HFFc6 (cell line): ENCODE measurements around the gene LCP2. TPM values are rescaled to one million over a fixed set of nuclear protein-coding genes. Genes with fewer than 3 reads are reported as not detected.

Experiments
- DNase-seq: peaks from one replicate; pipeline ENCODE4 v3.0.0-alpha.2; 2018
- H3K27ac Mint-ChIP-seq: 2 replicates; pipeline ENCODE4 v1.8.0; 2020; ENCODE audit warnings: mild to moderate bottlenecking, mixed read lengths
- H3K27me3 Mint-ChIP-seq: 2 replicates; pipeline ENCODE4 v1.8.0; 2021; ENCODE audit warnings: mild to moderate bottlenecking, moderate library complexity, mixed read lengths; ENCODE audit not compliant: insufficient read depth
- H3K36me3 Mint-ChIP-seq: 2 replicates; pipeline ENCODE4 v1.8.0; 2021; ENCODE audit warnings: low read depth, mixed read lengths
- H3K4me1 Mint-ChIP-seq: 2 replicates; pipeline ENCODE4 v1.8.0; 2020; ENCODE audit warnings: low read depth, mixed read lengths
- H3K4me3 Mint-ChIP-seq: 2 replicates; pipeline ENCODE4 v1.8.0; 2020; ENCODE audit warnings: mild to moderate bottlenecking, moderate library complexity, mixed read lengths
- H3K9me3 Mint-ChIP-seq: 2 replicates; pipeline ENCODE4 v1.8.0; 2020; ENCODE audit warnings: mild to moderate bottlenecking, mixed read lengths
- CTCF ChIP-seq: fragments of 200-600 bp; sonication (generic); IDR thresholded peaks from 2 replicates; pipeline ENCODE4 v1.5.0; 2021; ENCODE audit warnings: antibody characterized with exemption, mild to moderate bottlenecking
- total RNA-seq, 6 experiments: library from RNA; stranded (reverse); fragmentation: NEBNext Ultra II Directional; extraction: Animal tissue kit (Norgen Biotek cat#: 25700); gene quantifications; 2 replicates in 1 of 6; 3 replicates in 5 of 6; pipeline ENCODE4 v1.2.3, GENCODE V29; 2021

LCP2 gene
- total RNA-seq, 6 experiments from 2014 or later = not detected

DNA sequence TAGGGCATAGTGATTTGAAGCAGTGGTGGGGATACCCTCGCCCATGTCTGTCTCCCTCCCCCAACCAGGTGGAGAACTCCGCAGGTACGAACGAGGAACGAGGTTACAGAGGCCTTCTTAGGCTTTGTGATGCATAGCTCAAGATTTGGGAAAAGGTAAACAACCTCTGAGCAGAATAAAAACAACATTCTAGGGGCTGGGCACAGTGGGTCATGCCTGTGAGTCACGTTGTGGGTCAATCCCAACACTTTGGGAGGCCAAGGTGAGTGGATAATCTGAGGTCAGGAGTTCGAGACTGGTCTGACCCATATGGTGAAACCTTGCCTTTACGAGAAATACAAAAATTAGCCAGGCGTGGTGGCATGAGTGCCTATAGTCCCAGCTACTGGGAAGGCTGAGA lies 3.6 kb upstream of the LCP2 start:
- H3K9me3 Mint-ChIP-seq = peaks cover 26% of the 10 kb centered on the region; the same call in 1 of the 2 replicates
- H3K27ac Mint-ChIP-seq = no peak overlapping the region
- peaks cover 4% of the 10 kb centered on the region; the same call in 1 of the 2 replicates for H3K27me3 Mint-ChIP-seq
- TF ChIP-seq CTCF = no peak
- no peaks in the 10 kb centered on the region for H3K4me1 Mint-ChIP-seq
- no peaks in the 10 kb centered on the region; the same call in 1 of the 2 replicates for H3K36me3 Mint-ChIP-seq
- H3K4me3 Mint-ChIP-seq = no peak overlapping the region
- no peak for DNase-seq

DNA sequence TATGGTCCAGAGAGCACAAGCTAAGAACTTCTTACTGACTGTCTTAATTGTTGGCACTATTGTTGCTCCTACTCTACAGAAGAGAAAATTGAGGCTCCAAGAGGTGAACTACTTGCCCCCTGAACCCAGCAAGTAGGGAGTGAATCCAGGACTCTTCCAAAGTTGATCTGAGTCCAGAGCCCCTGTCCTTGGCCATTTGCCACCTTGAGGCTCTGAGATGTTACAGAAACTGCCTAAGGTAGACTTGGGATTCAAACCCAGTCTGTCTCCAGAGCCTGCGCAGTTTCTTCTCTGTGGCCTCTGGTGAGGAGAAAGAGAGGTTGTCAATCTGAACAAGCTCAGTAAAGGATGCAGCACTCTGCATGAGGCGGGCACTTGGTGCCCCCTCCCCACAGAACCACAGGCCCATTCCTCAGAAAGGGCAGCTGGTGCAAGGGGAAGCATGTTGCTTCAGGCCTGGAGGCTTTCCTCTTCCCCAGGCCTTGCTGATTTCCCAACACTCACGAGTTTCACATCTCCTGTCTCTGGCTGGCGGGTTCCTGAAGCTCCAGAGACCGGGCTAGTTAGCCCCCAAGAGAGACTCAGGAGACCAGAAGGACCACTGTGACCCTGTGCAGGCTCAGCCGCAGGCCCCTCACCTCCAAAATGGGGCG lies 2.9 kb upstream of the LCP2 start:
- TF ChIP-seq CTCF = no peak
- Mint-ChIP-seq H3K27me3 (peaks cover 4% of the 10 kb centered on the region; the same call in 1 of the 2 replicates), H3K4me3 (no peak overlapping the region), H3K27ac (no peak overlapping the region), H3K4me1 (no peaks in the 10 kb centered on the region), H3K9me3 (peaks cover 26% of the 10 kb centered on the region; the same call in 1 of the 2 replicates), H3K36me3 (no peaks in the 10 kb centered on the region; the same call in 1 of the 2 replicates)
- DNase-seq = no peak

DNA sequence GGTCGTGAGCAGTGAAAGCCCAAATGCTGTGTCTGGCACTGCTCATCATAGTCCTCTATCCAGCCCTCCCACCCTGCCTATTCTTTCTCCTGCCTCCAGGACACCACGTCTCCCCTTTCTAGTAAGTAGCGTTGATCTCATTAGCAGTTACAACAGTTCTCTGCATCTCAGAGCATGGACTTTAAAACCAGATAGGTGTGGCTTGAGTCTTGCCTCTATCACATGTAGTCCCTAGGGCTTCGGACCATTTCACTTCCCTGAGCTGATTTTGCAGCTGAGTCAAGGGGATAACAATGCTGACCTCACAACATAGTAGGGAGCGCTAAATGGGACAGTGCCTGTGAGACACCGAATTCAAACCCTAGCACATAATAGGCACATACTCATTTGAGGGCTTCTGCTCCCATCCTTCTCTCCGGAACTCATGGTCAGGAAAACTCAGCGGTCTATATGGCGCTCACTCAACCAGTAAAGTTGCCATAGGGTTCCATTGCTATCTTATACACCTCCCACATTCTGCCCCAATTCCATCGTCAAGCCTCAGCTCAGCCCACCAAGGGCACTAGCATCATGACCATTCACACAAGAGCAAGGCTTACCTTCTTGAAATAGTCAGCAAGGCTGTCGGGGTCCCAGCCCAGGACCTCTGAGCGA lies 515 bp downstream of the LCP2 start:
- H3K27me3 Mint-ChIP-seq = peaks cover 11% of the 10 kb centered on the region; the same call in 1 of the 2 replicates
- H3K9me3 Mint-ChIP-seq = peaks cover 6% of the 10 kb centered on the region; the same call in 1 of the 2 replicates
- no peak overlapping the region for H3K4me3 Mint-ChIP-seq
- no peaks in the 10 kb centered on the region for H3K4me1 Mint-ChIP-seq
- H3K36me3 Mint-ChIP-seq = no peaks in the 10 kb centered on the region
- H3K27ac Mint-ChIP-seq = no peak overlapping the region
- no peak for DNase-seq
- TF ChIP-seq CTCF = no peak

- Mint-ChIP-seq H3K4me3 (no peak overlapping the region), H3K36me3 (no peaks in the 10 kb centered on the region), H3K9me3 (peaks cover 4% of the 10 kb centered on the region; the same call in 1 of the 2 replicates), H3K27me3 (peaks cover 12% of the 10 kb centered on the region; the same call in 1 of the 2 replicates), H3K27ac (no peak overlapping the region), H3K4me1 (no peaks in the 10 kb centered on the region)
- DNase-seq = no peak
- no peak for TF ChIP-seq CTCF
Observed at GRCh38 chr5:170296036-170296934, 1.3 kb downstream of the LCP2 start.

GRCh38 chr5:170294556-170294955 lies 3.0 kb downstream of the LCP2 start:
- Mint-ChIP-seq H3K4me3 (no peak overlapping the region), H3K4me1 (no peaks in the 10 kb centered on the region), H3K27ac (no peak overlapping the region), H3K36me3 (no peaks in the 10 kb centered on the region), H3K9me3 (no peaks in the 10 kb centered on the region; the same call in 1 of the 2 replicates), H3K27me3 (peaks cover 12% of the 10 kb centered on the region)
- DNase-seq = no peak
- TF ChIP-seq CTCF = no peak
